HEK293 (cell line): ENCODE measurements around the gene ABCA5.
A peak's percentile ranks its signal among the peaks of the same experiment; 100 is the strongest.

Experiments used
- CTCF ChIA-PET: fragments of 350-600 bp; formaldehyde crosslinking; extraction: SDS; loops from one replicate; lab custom pipeline; 2021; ENCODE audit warnings: antibody characterized with exemption; lab: Yijun Ruan, JAX
- POLR2A ChIA-PET: fragments of 300-600 bp; formaldehyde crosslinking; extraction: SDS; loops from one replicate; lab custom pipeline; 2020; ENCODE audit warnings: antibody characterized with exemption, inconsistent platforms; lab: Yijun Ruan, JAX
- H3K27ac ChIP-seq: fragments of 200-500 bp; sonication (Bioruptor generic); 2 replicates; pipeline ENCODE4 v1.5.1; 2014; ENCODE audit warnings: low read depth, low read length, control low read depth, inconsistent platforms; ENCODE audit errors: extremely low read depth
- H3K36me3 ChIP-seq, 2 experiments: fragments of 200-500 bp in 1 of 2; sonication (Bioruptor generic) in 1 of 2; 1 replicate in 1 of 2; 2 replicates in 1 of 2; pipeline ENCODE4 v1.5.1; 2014 to 2017; ENCODE audit warnings: inconsistent platforms in 2 of 2, low read length in 2 of 2; ENCODE audit not compliant: control insufficient read depth in 2 of 2, insufficient read depth in 1 of 2
- H3K4me1 ChIP-seq: fragments of 200-500 bp; sonication (Bioruptor generic); 2 replicates; pipeline ENCODE4 v1.5.1; 2014; ENCODE audit warnings: mild to moderate bottlenecking, low read length, inconsistent platforms; ENCODE audit not compliant: control insufficient read depth, insufficient read depth
- H3K4me3 ChIP-seq: 2 replicates; pipeline ENCODE4 v1.5.1; 2011; ENCODE audit warnings: low read depth, mild to moderate bottlenecking, control low read depth, low read length, moderate library complexity
- H3K9me3 ChIP-seq: fragments of 200-500 bp; sonication (Bioruptor generic); 2 replicates; pipeline ENCODE4 v1.5.1; 2014; ENCODE audit warnings: low read depth, low read length, inconsistent platforms; ENCODE audit not compliant: control insufficient read depth, insufficient read depth
- CTCF ChIP-seq: fragments of 450-650 bp; formaldehyde crosslinking; IDR thresholded peaks from 2 replicates; pipeline ENCODE4 v1.5.1; 2016; ENCODE audit warnings: missing biosample characterization, missing genetic modification characterization
- HOXA7 ChIP-seq: sonication (generic); formaldehyde crosslinking; IDR thresholded peaks from 2 replicates; pipeline ENCODE4 v1.8.1; 2022; ENCODE audit warnings: missing genetic modification reagents, borderline replicate concordance
- MZF1 ChIP-seq: fragments of 450-650 bp; formaldehyde crosslinking; IDR thresholded peaks from 2 replicates; pipeline ENCODE4 v1.5.1; 2017; ENCODE audit warnings: missing biosample characterization, missing genetic modification characterization, borderline replicate concordance
- SCRT1 ChIP-seq: fragments of 450-650 bp; formaldehyde crosslinking; IDR thresholded peaks from 2 replicates; pipeline ENCODE4 v1.5.1; 2016; ENCODE audit warnings: missing biosample characterization, missing genetic modification characterization, borderline replicate concordance
- SCRT2 ChIP-seq: fragments of 450-650 bp; formaldehyde crosslinking; IDR thresholded peaks from 2 replicates; pipeline ENCODE4 v1.5.1; 2016; ENCODE audit warnings: missing biosample characterization, missing genetic modification characterization
- YY2 ChIP-seq: fragments of 450-650 bp; formaldehyde crosslinking; IDR thresholded peaks from 2 replicates; pipeline ENCODE4 v1.5.1; 2016; ENCODE audit warnings: missing biosample characterization, missing genetic modification characterization
- ZNF214 ChIP-seq: fragments of 450-650 bp; formaldehyde crosslinking; IDR thresholded peaks from 2 replicates; pipeline ENCODE4 v1.5.1; 2017; ENCODE audit warnings: missing biosample characterization, mild to moderate bottlenecking, missing genetic modification characterization, borderline replicate concordance
- ZNF248 ChIP-seq: fragments of 450-650 bp; formaldehyde crosslinking; IDR thresholded peaks from 2 replicates; pipeline ENCODE4 v1.5.1; 2017; ENCODE audit warnings: missing biosample characterization, missing genetic modification characterization
- ZNF394 ChIP-seq: fragments of 450-650 bp; formaldehyde crosslinking; IDR thresholded peaks from 2 replicates; pipeline ENCODE4 v1.5.1; 2016; ENCODE audit warnings: missing biosample characterization, missing genetic modification characterization, mild to moderate bottlenecking, moderate library complexity, borderline replicate concordance
- ZNF571 ChIP-seq: fragments of 450-650 bp; formaldehyde crosslinking; IDR thresholded peaks from 2 replicates; pipeline ENCODE4 v1.5.0; 2017; ENCODE audit warnings: missing biosample characterization, missing genetic modification characterization
- ZNF623 ChIP-seq: fragments of 450-650 bp; formaldehyde crosslinking; IDR thresholded peaks from 2 replicates; pipeline ENCODE4 v1.5.1; 2016; ENCODE audit warnings: missing biosample characterization, missing genetic modification characterization
- ZNF626 ChIP-seq: fragments of 450-650 bp; sonication (Bioruptor Pico); formaldehyde crosslinking; IDR thresholded peaks from 2 replicates; pipeline ENCODE4 v1.5.1; 2018; ENCODE audit warnings: missing biosample characterization, missing genetic modification characterization, inconsistent platforms
- ZNF664 ChIP-seq: fragments of 450-650 bp; formaldehyde crosslinking; IDR thresholded peaks from 2 replicates; pipeline ENCODE4 v1.5.1; 2016; ENCODE audit warnings: missing biosample characterization, missing genetic modification characterization
- TF ChIP-seq, protein P1 (sequence below): fragments of 450-650 bp; formaldehyde crosslinking; IDR thresholded peaks from 2 replicates; pipeline ENCODE4 v1.5.1; 2017; ENCODE audit warnings: missing biosample characterization, missing genetic modification characterization

ABCA5 gene

DNA sequence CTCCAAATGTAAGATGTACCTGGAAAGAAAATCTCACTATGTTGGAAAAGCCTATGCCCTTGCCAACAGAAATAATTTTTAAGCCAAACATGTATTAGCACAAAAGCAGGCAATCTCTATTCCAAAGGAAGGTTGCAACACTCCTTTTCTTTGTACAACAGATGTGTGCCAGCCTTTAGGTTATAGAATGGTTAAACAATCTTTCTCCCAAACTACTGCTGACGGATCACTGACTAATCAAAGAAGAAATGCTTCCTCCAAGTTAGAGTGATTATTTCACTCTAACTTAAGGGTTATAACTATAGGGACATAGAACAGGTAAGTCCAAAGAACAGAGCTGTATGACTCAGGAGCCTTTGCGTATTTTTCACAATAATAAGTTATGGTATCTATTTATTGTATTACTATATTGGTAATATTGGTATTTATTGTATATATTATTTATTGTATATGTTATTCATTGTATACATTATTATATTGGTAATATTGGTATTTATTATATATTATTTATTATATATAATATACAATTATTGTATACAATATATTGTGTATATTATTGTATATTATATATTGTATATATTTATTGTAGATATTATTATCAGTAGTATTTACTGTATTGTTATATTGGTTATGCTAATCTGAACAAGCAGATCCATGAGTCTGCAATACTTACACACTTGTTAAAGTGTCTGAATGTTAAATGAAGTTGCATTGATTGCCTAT lies 36.7 kb upstream of the ABCA5 start:
- H3K4me1 ChIP-seq: no peaks in the 10 kb centered on the region
- POLR2A ChIA-PET: no interaction called here
- TF ChIP-seq ZNF626 (no peak), ZNF248 (tag by site-specific recombination) (no peak)
- CTCF ChIA-PET: interaction anchor here (1.7 kb wide), 1 partner anchor 31 kb away, joined by 5 read pairs; no protein-coding TSS in a partner anchor
- no peak overlapping the region for H3K27ac ChIP-seq
- no peaks in the 10 kb centered on the region for H3K9me3 ChIP-seq
- no peaks in the 10 kb centered on the region for H3K36me3 ChIP-seq
- H3K4me3 ChIP-seq: no peak overlapping the region

DNA sequence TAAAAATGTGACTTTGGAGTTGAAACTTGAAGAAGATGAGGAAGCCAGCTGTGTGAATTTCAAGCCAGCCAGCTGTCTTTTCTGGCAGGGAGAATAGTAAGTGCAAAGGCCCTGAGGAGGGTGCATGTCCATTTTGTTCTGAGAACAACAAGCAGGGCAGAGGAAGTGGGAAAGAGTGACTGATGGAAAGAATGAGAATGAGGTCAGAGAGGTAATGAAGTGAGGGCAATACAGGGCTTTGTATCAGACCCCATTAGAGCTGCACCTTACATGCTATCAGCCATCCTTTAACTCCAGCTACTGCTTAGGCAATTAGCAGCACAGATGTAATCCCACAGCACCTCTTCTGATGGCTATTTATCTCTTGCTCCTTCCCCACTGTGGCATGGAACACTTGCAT lies 34.2 kb upstream of the ABCA5 start:
- TF ChIP-seq MZF1 (no peak), ZNF571 (tag by site-specific recombination) (no peak), HOXA7 (no peak), ZNF623 (tag by site-specific recombination) (peak; percentile 39), ZNF394 (tag by site-specific recombination) (no peak), YY2 (no peak)
- POLR2A ChIA-PET: no interaction called here
- no peaks in the 10 kb centered on the region for H3K4me1 ChIP-seq
- no peaks in the 10 kb centered on the region for H3K9me3 ChIP-seq
- H3K4me3 ChIP-seq: no peak overlapping the region
- CTCF ChIA-PET: interaction anchor here (0.7 kb wide), 1 partner anchor 151 kb away, joined by 3 read pairs; no protein-coding TSS in a partner anchor
- H3K27ac ChIP-seq: no peak overlapping the region
- H3K36me3 ChIP-seq: no peaks in the 10 kb centered on the region

- TF ChIP-seq ZNF214 (no peak), ZNF664 (tag by site-specific recombination) (peak; percentile 91), SCRT1 (tag by site-specific recombination) (peak; percentile 80; the same call in 1 of the 2 replicates), SCRT2 (tag by site-specific recombination) (peak; percentile 87), CTCF (peak; percentile 35)
- TF ChIP-seq, protein P1, sequence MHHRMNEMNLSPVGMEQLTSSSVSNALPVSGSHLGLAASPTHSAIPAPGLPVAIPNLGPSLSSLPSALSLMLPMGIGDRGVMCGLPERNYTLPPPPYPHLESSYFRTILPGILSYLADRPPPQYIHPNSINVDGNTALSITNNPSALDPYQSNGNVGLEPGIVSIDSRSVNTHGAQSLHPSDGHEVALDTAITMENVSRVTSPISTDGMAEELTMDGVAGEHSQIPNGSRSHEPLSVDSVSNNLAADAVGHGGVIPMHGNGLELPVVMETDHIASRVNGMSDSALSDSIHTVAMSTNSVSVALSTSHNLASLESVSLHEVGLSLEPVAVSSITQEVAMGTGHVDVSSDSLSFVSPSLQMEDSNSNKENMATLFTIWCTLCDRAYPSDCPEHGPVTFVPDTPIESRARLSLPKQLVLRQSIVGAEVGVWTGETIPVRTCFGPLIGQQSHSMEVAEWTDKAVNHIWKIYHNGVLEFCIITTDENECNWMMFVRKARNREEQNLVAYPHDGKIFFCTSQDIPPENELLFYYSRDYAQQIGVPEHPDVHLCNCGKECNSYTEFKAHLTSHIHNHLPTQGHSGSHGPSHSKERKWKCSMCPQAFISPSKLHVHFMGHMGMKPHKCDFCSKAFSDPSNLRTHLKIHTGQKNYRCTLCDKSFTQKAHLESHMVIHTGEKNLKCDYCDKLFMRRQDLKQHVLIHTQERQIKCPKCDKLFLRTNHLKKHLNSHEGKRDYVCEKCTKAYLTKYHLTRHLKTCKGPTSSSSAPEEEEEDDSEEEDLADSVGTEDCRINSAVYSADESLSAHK (tag by site-specific recombination): 0 out of 2 replicates have a peak, but pooled peaks have one; percentile 32
- Histone ChIP-seq H3K36me3 (no peaks in the 10 kb centered on the region), H3K9me3 (no peaks in the 10 kb centered on the region), H3K27ac (no peak overlapping the region), H3K4me1 (no peaks in the 10 kb centered on the region), H3K4me3 (no peak overlapping the region)
- ChIA-PET CTCF (interaction anchor here (0.6 to 2.0 kb wide), 12 partner anchors 10 to 1356 kb away, joined by 3 to 8 read pairs (median 4); no protein-coding TSS in a partner anchor), POLR2A (no interaction called here)
Measured at GRCh38 chr17:69358688-69359596, 32.0 kb upstream of the ABCA5 start.
